AG04449 (cell line): ENCODE measurements around the gene SH2D4B.

Experiments used
- CTCF ChIA-PET: fragments of 350-600 bp; formaldehyde crosslinking; extraction: SDS; loops from one replicate; lab custom pipeline; 2021; ENCODE audit warnings: antibody characterized with exemption; lab: Yijun Ruan, JAX
- POLR2A ChIA-PET: fragments of 400-600, 350-600 bp; formaldehyde crosslinking; extraction: SDS; loops from one replicate; lab custom pipeline; 2020; ENCODE audit warnings: antibody characterized with exemption, inconsistent platforms; lab: Yijun Ruan, JAX
- DNase-seq: peaks from one replicate; pipeline ENCODE4 v3.0.0-alpha.2; 2010; ENCODE audit warnings: low read depth, low spot score
- H3K4me3 ChIP-seq: 2 replicates; pipeline ENCODE4 v1.5.1; 2011; ENCODE audit warnings: low read depth, mild to moderate bottlenecking, control low read depth, low read length
- CTCF ChIP-seq: IDR thresholded peaks from one replicate; pipeline ENCODE4 v1.5.1; 2011; ENCODE audit warnings: mild to moderate bottlenecking, moderate library complexity, low read length, control low read depth, inconsistent platforms; ENCODE audit not compliant: insufficient read depth; ENCODE audit errors: missing control alignments

SH2D4B gene

GRCh38 chr10:80561950-80562349 is 24.2 kb downstream of the SH2D4B start:
- no peak overlapping the region for H3K4me3 ChIP-seq
- no peak for TF ChIP-seq CTCF
- CTCF ChIA-PET = no interaction called here
- no peak for DNase-seq
- POLR2A ChIA-PET = no interaction called here

- POLR2A ChIA-PET = no interaction called here
- DNase-seq = no peak
- H3K4me3 ChIP-seq = no peak overlapping the region
- CTCF ChIA-PET = interaction anchor here (0.9 kb wide), 1 partner anchor 96 kb away, joined by 3 read pairs; no protein-coding TSS in a partner anchor
- no peak for TF ChIP-seq CTCF
These were observed 29.6 kb downstream of the SH2D4B start for GRCh38 chr10:80567292-80567691.

- DNase-seq = no peak
- ChIA-PET POLR2A (no interaction called here), CTCF (interaction anchor here (1.0 kb wide), 1 partner anchor 28 kb away, joined by 3 read pairs; no protein-coding TSS in a partner anchor)
- no peak overlapping the region for H3K4me3 ChIP-seq
- TF ChIP-seq CTCF = no peak
These were observed 31.6 kb downstream of the SH2D4B start for GRCh38 chr10:80569131-80569895.

- POLR2A ChIA-PET = no interaction called here
These were observed 33.6 kb downstream of the SH2D4B start for GRCh38 chr10:80571352-80571751.

GRCh38 chr10:80579181-80579763 is 41.6 kb downstream of the SH2D4B start:
- no peak for DNase-seq
- POLR2A ChIA-PET = interaction anchor here (0.6 kb wide), 1 partner anchor 54 kb away, joined by 3 read pairs; no protein-coding TSS in a partner anchor
- no peak for TF ChIP-seq CTCF
- CTCF ChIA-PET = no interaction called here
- H3K4me3 ChIP-seq = no peak overlapping the region

More at GRCh38 chr10:80571352-80571751, 33.6 kb downstream of the SH2D4B start:
- H3K4me3 ChIP-seq = no peak overlapping the region
- CTCF ChIA-PET = no interaction called here
- no peak for DNase-seq
- TF ChIP-seq CTCF = no peak
